GM12878 (cell line): ENCODE measurements around the gene HSF4. TPM values are rescaled to one million over a fixed set of nuclear protein-coding genes. Genes with fewer than 3 reads are reported as not detected.

Experiments used
- ATAC-seq: fragments of 200-7000 bp; cut with Tn5 transposase; 3 replicates; pipeline ENCODE4 v1.9.1; 2020; ENCODE audit warnings: mild to moderate bottlenecking, moderate library complexity
- BruUV-seq: library from RNA; stranded (reverse); fragments of 400-500 nt; replicated peaks from 2 replicates; lab custom pipeline; 2021; lab: Mats Ljungman, UMichigan
- CTCF ChIA-PET: fragments of 300-600 bp; sonication (Branson Sonifier 250); formaldehyde crosslinking; extraction: SDS; loops from one replicate; lab custom pipeline; 2021; ENCODE audit warnings: inconsistent platforms; lab: Yijun Ruan, JAX
- POLR2A ChIA-PET: fragments of 350-600 bp; formaldehyde crosslinking; extraction: SDS; loops from one replicate; lab custom pipeline; 2021; ENCODE audit warnings: inconsistent platforms; lab: Charles Lee
- RAD21 ChIA-PET: fragments of 300-600 bp; sonication (Branson Sonifier 250); formaldehyde crosslinking; loops from one replicate; lab custom pipeline; 2023; ENCODE audit warnings: antibody characterized with exemption; ENCODE audit not compliant: unreplicated experiment; lab: Charles Lee
- SMC1A ChIA-PET: fragments of 300-600 bp; sonication (Branson Sonifier 250); formaldehyde crosslinking; loops from one replicate; lab custom pipeline; 2023; ENCODE audit not compliant: unreplicated experiment, uncharacterized antibody; lab: Charles Lee
- DNase-seq: peaks from one replicate; pipeline ENCODE4 v3.0.0-alpha.2; 2011; ENCODE audit warnings: low read depth, low spot score
- FAIRE-seq: peaks from 3 replicates; lab custom pipeline; 2011; peaks lifted over from hg19 to GRCh38; lab: Jason Lieb, UNC
- H2AFZ ChIP-seq: 2 replicates; pipeline ENCODE4 v1.6.0; 2011; ENCODE audit warnings: low read depth, low read length, control low read depth; ENCODE audit not compliant: control insufficient read depth
- H3K27ac ChIP-seq: 2 replicates; pipeline ENCODE4 v1.5.1; 2011; ENCODE audit warnings: control low read depth; ENCODE audit not compliant: control insufficient read depth, insufficient read depth
- H3K27me3 ChIP-seq, 2 experiments: replicated peaks in 1 of 2; 2 replicates each; pipeline versions ENCODE4 v1.6.0 to v1.6.1; 2011; ENCODE audit warnings: low read length in 1 of 2; ENCODE audit not compliant: control insufficient read depth in 2 of 2, insufficient read depth in 2 of 2
- H3K36me3 ChIP-seq, 2 experiments: 2 replicates each; pipeline ENCODE4 v1.5.1; 2011; ENCODE audit warnings: low read length in 1 of 2; ENCODE audit not compliant: control insufficient read depth in 2 of 2, insufficient read depth in 2 of 2
- H3K4me1 ChIP-seq: 2 replicates; pipeline ENCODE4 v1.6.1; 2011; ENCODE audit warnings: mild to moderate bottlenecking, low read length, moderate library complexity, mixed read lengths; ENCODE audit not compliant: control insufficient read depth, insufficient read depth
- H3K4me2 ChIP-seq: 2 replicates; pipeline ENCODE4 v1.6.0; 2011; ENCODE audit warnings: control low read depth; ENCODE audit not compliant: control insufficient read depth, insufficient read depth
- H3K4me3 ChIP-seq: fragments of 200-600 bp; sonication (generic); 2 replicates; pipeline ENCODE4 v1.5.1; 2016
- H3K79me2 ChIP-seq: 2 replicates; pipeline ENCODE4 v1.6.0; 2011; ENCODE audit warnings: low read length; ENCODE audit not compliant: control insufficient read depth, insufficient read depth
- H3K9ac ChIP-seq: 2 replicates; pipeline ENCODE4 v1.8.0; 2011; ENCODE audit warnings: low read length, control low read depth, mixed read lengths; ENCODE audit not compliant: control insufficient read depth, insufficient read depth
- H3K9me3 ChIP-seq: replicated peaks from 3 replicates; pipeline ENCODE4 v1.5.1; 2011; ENCODE audit warnings: mild to moderate bottlenecking, low read length; ENCODE audit not compliant: control insufficient read depth, insufficient read depth
- H4K20me1 ChIP-seq: 2 replicates; pipeline ENCODE4 v1.6.0; 2011; ENCODE audit not compliant: control insufficient read depth, insufficient read depth
- BHLHE40 ChIP-seq, 2 experiments: fragments of 450-650 bp in 1 of 2; IDR thresholded peaks; 2 replicates each; pipeline ENCODE4 v1.6.1; 2011 to 2017; ENCODE audit warnings: low read depth in 2 of 2, borderline replicate concordance in 1 of 2, improper control_type of control experiment in 1 of 2, low read length in 1 of 2, mild to moderate bottlenecking in 1 of 2
- CHD2 ChIP-seq: IDR thresholded peaks from 2 replicates; pipeline ENCODE4 v1.6.1; 2011; ENCODE audit warnings: low read depth, low read length, improper control_type of control experiment, borderline replicate concordance
- DPF2 ChIP-seq: fragments of 450-650 bp; IDR thresholded peaks from 2 replicates; pipeline ENCODE4 v1.6.1; 2017; ENCODE audit warnings: mild to moderate bottlenecking
- ESRRA ChIP-seq: IDR thresholded peaks from 2 replicates; pipeline ENCODE4 v1.6.1; 2012; ENCODE audit warnings: mild to moderate bottlenecking, low read length, improper control_type of control experiment
- HDAC6 ChIP-seq: fragments of 200-600 bp; sonication (generic); IDR thresholded peaks from one replicate; pipeline ENCODE4 v1.8.0; 2017; ENCODE audit warnings: antibody characterized with exemption; ENCODE audit not compliant: unreplicated experiment
- KDM1A ChIP-seq: fragments of 200-600 bp; sonication (generic); IDR thresholded peaks from 2 replicates; pipeline ENCODE4 v1.6.1; 2016; ENCODE audit warnings: borderline replicate concordance
- LARP7 ChIP-seq: fragments of 450-650 bp; IDR thresholded peaks from 2 replicates; pipeline ENCODE4 v1.6.1; 2017; ENCODE audit warnings: mild to moderate bottlenecking
- MXI1 ChIP-seq: fragments of 150-350 bp; IDR thresholded peaks from 2 replicates; pipeline ENCODE4 v1.6.1; 2011; ENCODE audit warnings: low read depth, mild to moderate bottlenecking, inconsistent platforms, low read length, improper control_type of control experiment
- POU2F2 ChIP-seq: IDR thresholded peaks from 3 replicates; pipeline ENCODE4 v1.6.1; 2011; ENCODE audit warnings: low read depth, mild to moderate bottlenecking, low read length, borderline replicate concordance
- RAD21 ChIP-seq: IDR thresholded peaks from 2 replicates; pipeline ENCODE4 v1.6.1; 2011; ENCODE audit warnings: mild to moderate bottlenecking, low read depth, low read length, moderate library complexity; ENCODE audit not compliant: insufficient read depth
- RB1 ChIP-seq: fragments of 450-650 bp; formaldehyde crosslinking; IDR thresholded peaks from 2 replicates; pipeline ENCODE4 v1.6.1; 2017; ENCODE audit warnings: mild to moderate bottlenecking, borderline replicate concordance
- RUNX3 ChIP-seq: IDR thresholded peaks from 2 replicates; pipeline ENCODE4 v1.6.1; 2012; ENCODE audit warnings: low read length, inconsistent platforms
- SIN3A ChIP-seq: IDR thresholded peaks from 2 replicates; pipeline ENCODE4 v1.6.1; 2012; ENCODE audit warnings: low read depth, low read length, improper control_type of control experiment
- SMARCA5 ChIP-seq: fragments of 450-650 bp; IDR thresholded peaks from 2 replicates; pipeline ENCODE4 v1.6.1; 2017; ENCODE audit warnings: mild to moderate bottlenecking
- SMC3 ChIP-seq: IDR thresholded peaks from 2 replicates; pipeline ENCODE4 v1.6.1; 2011; ENCODE audit warnings: low read length, improper control_type of control experiment, borderline replicate concordance
- SREBF1 ChIP-seq: IDR thresholded peaks from 2 replicates; pipeline ENCODE4 v1.6.1; 2012; ENCODE audit warnings: mild to moderate bottlenecking, low read length
- SRF ChIP-seq, 2 experiments: IDR thresholded peaks; 2 replicates each; pipeline ENCODE4 v1.6.1; 2011; ENCODE audit warnings: low read depth in 2 of 2, low read length in 2 of 2, mild to moderate bottlenecking in 1 of 2, moderate library complexity in 1 of 2
- TCF3 ChIP-seq: IDR thresholded peaks from 2 replicates; pipeline ENCODE4 v1.6.1; 2012; ENCODE audit warnings: low read depth, mild to moderate bottlenecking, low read length, borderline replicate concordance; ENCODE audit not compliant: insufficient read depth
- WGBS: methylation state at CpG from one replicate; pipeline ENCODE4 v1.1.6; 2016; ENCODE audit warnings: low lambda C conversion rate; ENCODE audit not compliant: insufficient replicate concordance, insufficient coverage; ENCODE audit errors: missing lambda C conversion rate; 5-methylcytosine and 5-hydroxymethylcytosine counted together
- in situ Hi-C: fragments of 300-500 bp; cut with MboI; formaldehyde crosslinking; loops from 9 replicates; pipeline ENCODE4 v1.14.3; 2018; ENCODE audit warnings: mixed read lengths
- intact Hi-C: fragments of 100-400 bp; cut with micrococcal nuclease; formaldehyde crosslinking; loops from one replicate; pipeline ENCODE4 v1.14.2; 2022; ENCODE audit not compliant: unreplicated experiment
- polyA plus RNA-seq, 11 experiments: library from polyadenylated mRNA; depleted of rRNA in 4 of 11; unstranded in 6 of 11; stranded (reverse) in 5 of 11; fragments of >200 nt; fragmentation: Nextera tagmentation in 4 of 11; fragmentation: Illumina TruSeq in 1 of 11; extraction: Ambion mirVana in 4 of 11; extraction: Trizol in 1 of 11; gene quantifications; 1 replicate in 1 of 11; 2 replicates in 10 of 11; pipeline versions ENCODE4 v1.2.1 to v1.2.3, GENCODE V29; 2011 to 2016; ENCODE audit warnings: inconsistent platforms in 2 of 11, missing spikeins in 2 of 11, low read depth in 1 of 11
- total RNA-seq, 4 experiments: library from RNA; depleted of rRNA in 3 of 4; stranded (reverse); fragments of >200 nt in 3 of 4; fragmentation: Illumina TruSeq in 1 of 4; extraction: Trizol in 1 of 4; gene quantifications; 2 replicates each; pipeline versions ENCODE4 v1.2.1 to v1.2.3, GENCODE V29; 2013 to 2021
- TF ChIP-seq, protein P1 (sequence below): fragments of 450-650 bp; IDR thresholded peaks from 2 replicates; pipeline ENCODE4 v1.6.1; 2017; ENCODE audit warnings: mild to moderate bottlenecking
- TF ChIP-seq, protein P2 (sequence below): IDR thresholded peaks from 2 replicates; pipeline ENCODE4 v1.6.1; 2012; ENCODE audit warnings: low read depth, low read length, improper control_type of control experiment

HSF4 gene
- total and polyA plus RNA-seq, 10 of the 15 experiments (the other 5 are each of a cell fraction or from before 2014, with no cell fraction given), result 0.31 to 9.9 (median 2.6) TPM; not detected in 1

DNA sequence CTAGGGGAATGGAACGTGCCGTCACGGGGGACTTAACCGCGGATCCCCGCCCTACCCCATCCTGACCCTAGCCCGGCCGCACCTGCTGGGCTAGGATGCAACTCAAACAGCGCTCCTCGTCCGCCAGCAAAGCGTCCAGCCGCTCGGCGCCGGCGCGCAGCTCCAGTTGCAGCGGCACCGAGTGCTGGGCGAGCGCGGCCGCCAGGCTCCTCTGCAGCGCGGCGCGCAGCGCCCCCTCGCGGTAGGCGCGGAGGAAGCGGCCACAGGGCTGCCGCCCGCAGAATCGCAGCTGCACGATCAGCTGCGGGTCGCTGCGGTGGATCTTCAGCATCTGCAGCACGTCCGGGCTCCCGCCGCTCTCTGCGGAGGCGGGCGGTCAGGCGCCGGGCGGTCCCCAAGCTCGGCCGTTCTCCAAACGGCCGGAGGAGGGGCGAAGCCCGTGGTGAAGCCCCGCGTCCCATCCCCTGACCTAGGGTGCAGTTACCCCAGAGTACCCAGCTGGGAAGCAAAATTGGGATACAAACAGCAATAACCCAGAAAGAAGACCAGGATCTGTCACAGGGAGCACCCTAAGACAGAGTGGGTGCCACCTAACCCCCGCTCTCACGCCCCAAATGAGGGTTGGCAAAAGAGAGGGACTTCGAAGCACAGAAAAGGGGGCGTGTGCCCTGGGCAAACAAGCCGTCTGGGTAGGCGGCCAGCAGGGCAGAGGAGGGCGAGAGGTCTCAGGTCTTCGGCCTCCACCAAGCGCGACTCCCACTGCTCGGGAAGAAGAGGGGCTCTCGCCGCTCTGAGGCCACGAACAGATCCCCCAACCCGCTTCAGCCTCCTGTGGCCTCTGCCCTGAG lies 9.0 kb upstream of the HSF4 start:
- Histone ChIP-seq H3K27ac (no peak overlapping the region), H3K4me2 (peak overlapping the region; percentile 87), H3K79me2 (peaks cover 11% of the 10 kb centered on the region), H3K4me3 (peak overlapping the region; percentile 45; the same call in 1 of the 2 replicates), H2AFZ (no peak overlapping the region), H3K9me3 (no peaks in the 10 kb centered on the region), H3K36me3 (no peaks in the 10 kb centered on the region), H4K20me1 (peaks cover 10% of the 10 kb centered on the region; the same call in 1 of the 2 replicates), H3K4me1 (peaks cover 25% of the 10 kb centered on the region), H3K9ac (no peak overlapping the region), H3K27me3 (no peaks in the 10 kb centered on the region)
- 24% methylated on average over 54 of the region's 74 CpGs for WGBS
- RAD21 ChIA-PET, result interaction anchor here (0.6 to 2.6 kb wide), 32 partner anchors 14 to 204 kb away, joined by 3 to 69 read pairs (median 4); partner anchors contain the start of genes NOL3 and PHAF1
- ATAC-seq (peak; percentile 52), FAIRE-seq (no peak), DNase-seq (no peak)
- POLR2A ChIA-PET, result interaction anchor here (0.6 to 1.0 kb wide), 4 partner anchors 14 to 138 kb away, joined by 3 to 6 read pairs (median 4); partner anchors contain the start of gene NOL3
- CTCF ChIA-PET, result interaction anchor here (0.6 to 10.0 kb wide), 47 partner anchors 11 to 274 kb away, joined by 3 to 98 read pairs (median 5); partner anchors contain the start of genes EXOC3L1, NOL3 and PHAF1
- BruUV-seq, result no TSS peak
- intact Hi-C loops, result loop anchor here (1.0 to 5.0 kb wide), 4 partner anchors 53 to 507 kb away; partner anchors contain the start of genes ACD and PARD6A
- in situ Hi-C loops, result loop anchor here (10.0 kb wide), 1 partner anchor 181 kb away; no protein-coding TSS in a partner anchor
- SMC1A ChIA-PET, result interaction anchor here (0.7 to 2.1 kb wide), 10 partner anchors 15 to 180 kb away, joined by 3 to 18 read pairs (median 6); no protein-coding TSS in a partner anchor
- TF ChIP-seq, protein P1, sequence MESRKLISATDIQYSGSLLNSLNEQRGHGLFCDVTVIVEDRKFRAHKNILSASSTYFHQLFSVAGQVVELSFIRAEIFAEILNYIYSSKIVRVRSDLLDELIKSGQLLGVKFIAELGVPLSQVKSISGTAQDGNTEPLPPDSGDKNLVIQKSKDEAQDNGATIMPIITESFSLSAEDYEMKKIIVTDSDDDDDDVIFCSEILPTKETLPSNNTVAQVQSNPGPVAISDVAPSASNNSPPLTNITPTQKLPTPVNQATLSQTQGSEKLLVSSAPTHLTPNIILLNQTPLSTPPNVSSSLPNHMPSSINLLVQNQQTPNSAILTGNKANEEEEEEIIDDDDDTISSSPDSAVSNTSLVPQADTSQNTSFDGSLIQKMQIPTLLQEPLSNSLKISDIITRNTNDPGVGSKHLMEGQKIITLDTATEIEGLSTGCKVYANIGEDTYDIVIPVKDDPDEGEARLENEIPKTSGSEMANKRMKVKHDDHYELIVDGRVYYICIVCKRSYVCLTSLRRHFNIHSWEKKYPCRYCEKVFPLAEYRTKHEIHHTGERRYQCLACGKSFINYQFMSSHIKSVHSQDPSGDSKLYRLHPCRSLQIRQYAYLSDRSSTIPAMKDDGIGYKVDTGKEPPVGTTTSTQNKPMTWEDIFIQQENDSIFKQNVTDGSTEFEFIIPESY, result no peak
- no peak for TF ChIP-seq HDAC6
- TF ChIP-seq, protein P2, sequence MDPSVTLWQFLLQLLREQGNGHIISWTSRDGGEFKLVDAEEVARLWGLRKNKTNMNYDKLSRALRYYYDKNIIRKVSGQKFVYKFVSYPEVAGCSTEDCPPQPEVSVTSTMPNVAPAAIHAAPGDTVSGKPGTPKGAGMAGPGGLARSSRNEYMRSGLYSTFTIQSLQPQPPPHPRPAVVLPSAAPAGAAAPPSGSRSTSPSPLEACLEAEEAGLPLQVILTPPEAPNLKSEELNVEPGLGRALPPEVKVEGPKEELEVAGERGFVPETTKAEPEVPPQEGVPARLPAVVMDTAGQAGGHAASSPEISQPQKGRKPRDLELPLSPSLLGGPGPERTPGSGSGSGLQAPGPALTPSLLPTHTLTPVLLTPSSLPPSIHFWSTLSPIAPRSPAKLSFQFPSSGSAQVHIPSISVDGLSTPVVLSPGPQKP, result no peak
- TF ChIP-seq POU2F2, result 0 out of 3 replicates have a peak, but pooled peaks have one; percentile 38
- TF ChIP-seq SRF (IDR thresholded peaks at IDR 0.05; ENCODE audit: low read depth in 2 of 2, low read length in 2 of 2), result 0 out of 4 replicates have a peak, but pooled peaks of 1 of the 2 experiments have one; percentile 4
- peak; percentile 47 to 82; a peak in 3 of 4 replicates for TF ChIP-seq BHLHE40 (IDR thresholded peaks at IDR 0.05; ENCODE audit: borderline replicate concordance in 1 of 2, low read depth in 2 of 2, low read length in 1 of 2)
- 0 out of 2 replicates have a peak, but pooled peaks have one; percentile 17 for TF ChIP-seq CHD2
- TF ChIP-seq SMARCA5, result peak; percentile 92
- TF ChIP-seq TCF3, result 0 out of 2 replicates have a peak, but pooled peaks have one; percentile 62
- peak; percentile 71; the same call in 1 of the 2 replicates for TF ChIP-seq DPF2
- TF ChIP-seq MXI1, result peak; percentile 62; the same call in 1 of the 2 replicates
- TF ChIP-seq SMC3, result peak; percentile 85
- no peak for TF ChIP-seq KDM1A
- TF ChIP-seq SIN3A, result 0 out of 2 replicates have a peak, but pooled peaks have one; percentile 52
- no peak for TF ChIP-seq SREBF1
- TF ChIP-seq RB1, result peak; percentile 95
- TF ChIP-seq RUNX3, result peak; percentile 75
- TF ChIP-seq RAD21, result peak; percentile 88
- TF ChIP-seq ESRRA, result no peak
- TF ChIP-seq LARP7, result peak; percentile 79; the same call in 1 of the 2 replicates
